Kidney (tissue), 14 donors: Measurements from ENCODE around the gene CFAP251. TPM values are rescaled to one million over a fixed set of nuclear protein-coding genes. Genes with fewer than 3 reads are reported as not detected.

ENCODE experiments used
- DNase-seq, 5 donors: peaks; one replicate each; pipeline ENCODE4 v3.0.0-alpha.2; 2013 to 2020
- FAIRE-seq: peaks from 2 replicates; lab custom pipeline; 2012; peaks lifted over from hg19 to GRCh38; lab: Jason Lieb, UNC
- H3K27ac ChIP-seq, 2 donors: one replicate each; pipeline ENCODE4 v1.7.0; 2013; ENCODE audit warnings: low read depth in 2 of 2, low read length in 2 of 2, inconsistent platforms in 1 of 2
- H3K27me3 ChIP-seq: one replicate; pipeline ENCODE4 v1.7.1; 2013; ENCODE audit warnings: low read length, inconsistent platforms; ENCODE audit not compliant: control insufficient read depth, insufficient read depth
- H3K36me3 ChIP-seq, 3 donors: one replicate each; pipeline versions ENCODE4 v1.7.0 to v1.7.1; 2013; ENCODE audit warnings: low read length in 3 of 3, control low read depth in 1 of 3, inconsistent platforms in 1 of 3; ENCODE audit not compliant: insufficient read depth in 3 of 3, control insufficient read depth in 2 of 3
- H3K4me1 ChIP-seq, 3 donors: one replicate each; pipeline versions ENCODE4 v1.7.0 to v1.7.1; 2013; ENCODE audit warnings: low read length in 3 of 3, inconsistent platforms in 1 of 3, low read depth in 1 of 3; ENCODE audit not compliant: control insufficient read depth in 2 of 3, insufficient read depth in 2 of 3
- H3K4me3 ChIP-seq, 3 donors: one replicate each; pipeline versions ENCODE4 v1.7.0 to v1.8.1; 2013; ENCODE audit warnings: low read length in 3 of 3, control low read depth in 1 of 3, inconsistent platforms in 1 of 3
- H3K9ac ChIP-seq, 3 donors: one replicate each; pipeline versions ENCODE4 v1.7.0 to v1.7.1; 2013; ENCODE audit warnings: low read length in 3 of 3, control low read depth in 1 of 3, inconsistent platforms in 1 of 3
- H3K9me3 ChIP-seq, 3 donors: one replicate each; pipeline versions ENCODE4 v1.7.0 to v1.7.1; 2013; ENCODE audit warnings: low read length in 3 of 3, control low read depth in 1 of 3, inconsistent platforms in 1 of 3; ENCODE audit not compliant: control insufficient read depth in 2 of 3, insufficient read depth in 1 of 3
- intact Hi-C: fragments of 100-400 bp; cut with DNase I; formaldehyde crosslinking; loops from one replicate; pipeline ENCODE4 v1.11.1; 2022
- polyA plus RNA-seq: library from polyadenylated mRNA; stranded (reverse); fragments of 350-450 nt; fragmentation: Illumina TruSeq; extraction: RNeasy Lipid Tissue Mini Kit (QIAGEN cat#74804); gene quantifications from one replicate; pipeline ENCODE4 v1.2.3, GENCODE V29; 2014; ENCODE audit warnings: low read depth, low replicate concordance; ENCODE audit not compliant: insufficient read depth
- total RNA-seq: library from RNA; stranded (reverse); fragmentation: NEBNext Ultra II Directional; extraction: Animal tissue kit (Norgen Biotek cat#: 25700); gene quantifications from one replicate; pipeline ENCODE4 v1.2.1, GENCODE V29; 2021
- TF ChIP-seq, protein P1 (sequence below): IDR thresholded peaks from 3 replicates; pipeline ENCODE4 v1.5.1; 2012; ENCODE audit warnings: mild to moderate bottlenecking, moderate library complexity, borderline replicate concordance; ENCODE audit not compliant: insufficient read depth; ENCODE audit errors: extremely low read depth
- donor health status: control.
- donor health status: control.
- donor health status: control.
- donor health status: control.
- donor health status: control.
- donor health status: DM: yes; HTN: yes; CAD: no.
- donor health status: Normal renal cell carcinoma (clear cell type).

The CFAP251 gene
- total and polyA plus RNA-seq, 2 donors from 2014 or later = 2.9 to 10.8 TPM

DNA sequence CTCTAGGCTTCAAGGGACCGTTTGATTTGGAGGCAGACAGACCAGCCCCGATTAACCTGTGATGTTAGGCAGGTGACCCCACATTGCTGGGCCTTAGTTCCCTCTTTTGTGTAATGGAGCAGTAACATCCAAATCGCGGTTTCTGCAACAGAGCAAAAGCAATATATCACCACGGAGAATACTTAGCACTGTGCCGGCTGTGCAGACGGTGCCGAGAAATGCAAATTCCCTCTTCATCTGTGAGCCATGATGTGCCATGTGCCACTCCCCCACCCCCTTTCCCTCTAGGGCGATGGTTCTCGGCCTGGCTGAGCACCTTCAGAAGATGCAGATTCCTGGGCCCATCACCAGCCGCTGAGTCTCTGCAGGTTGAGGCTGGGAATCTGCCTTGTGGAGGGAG lies 114.2 kb downstream of the CFAP251 start:
- intact Hi-C loops = no loop called here
- H3K9ac ChIP-seq = no peak overlapping the region
- H3K27me3 ChIP-seq = no peaks in the 10 kb centered on the region
- DNase-seq (no peak), FAIRE-seq (no peak)
- H3K9me3 ChIP-seq = no peaks in the 10 kb centered on the region
- no peaks in the 10 kb centered on the region for H3K36me3 ChIP-seq
- H3K4me3 ChIP-seq = no peak overlapping the region
- TF ChIP-seq, protein P1, sequence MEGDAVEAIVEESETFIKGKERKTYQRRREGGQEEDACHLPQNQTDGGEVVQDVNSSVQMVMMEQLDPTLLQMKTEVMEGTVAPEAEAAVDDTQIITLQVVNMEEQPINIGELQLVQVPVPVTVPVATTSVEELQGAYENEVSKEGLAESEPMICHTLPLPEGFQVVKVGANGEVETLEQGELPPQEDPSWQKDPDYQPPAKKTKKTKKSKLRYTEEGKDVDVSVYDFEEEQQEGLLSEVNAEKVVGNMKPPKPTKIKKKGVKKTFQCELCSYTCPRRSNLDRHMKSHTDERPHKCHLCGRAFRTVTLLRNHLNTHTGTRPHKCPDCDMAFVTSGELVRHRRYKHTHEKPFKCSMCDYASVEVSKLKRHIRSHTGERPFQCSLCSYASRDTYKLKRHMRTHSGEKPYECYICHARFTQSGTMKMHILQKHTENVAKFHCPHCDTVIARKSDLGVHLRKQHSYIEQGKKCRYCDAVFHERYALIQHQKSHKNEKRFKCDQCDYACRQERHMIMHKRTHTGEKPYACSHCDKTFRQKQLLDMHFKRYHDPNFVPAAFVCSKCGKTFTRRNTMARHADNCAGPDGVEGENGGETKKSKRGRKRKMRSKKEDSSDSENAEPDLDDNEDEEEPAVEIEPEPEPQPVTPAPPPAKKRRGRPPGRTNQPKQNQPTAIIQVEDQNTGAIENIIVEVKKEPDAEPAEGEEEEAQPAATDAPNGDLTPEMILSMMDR = no peak
- peaks cover 0 to 33% (median 25%) of the 10 kb centered on the region in 3 donors for H3K4me1 ChIP-seq
- no peak overlapping the region for H3K27ac ChIP-seq

DNA sequence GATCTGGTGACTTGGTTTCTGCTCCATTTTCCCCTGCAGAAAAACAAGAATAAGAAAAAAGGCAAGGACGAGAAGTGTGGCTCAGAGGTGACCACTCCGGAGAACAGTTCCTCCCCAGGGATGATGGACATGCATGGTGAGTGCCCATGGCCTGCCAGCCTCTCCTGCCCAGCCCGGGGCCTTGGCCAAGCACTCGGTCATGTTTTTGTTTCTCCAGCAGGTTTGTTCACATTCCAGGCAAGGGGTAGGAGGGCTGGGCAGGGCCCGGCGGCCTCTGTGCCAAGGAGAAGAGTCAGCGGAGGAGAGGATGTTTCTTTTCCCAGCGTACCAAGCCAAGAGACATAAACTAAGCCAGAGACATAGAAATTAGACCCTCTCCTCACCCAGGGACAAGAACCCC lies 116.9 kb downstream of the CFAP251 start:
- TF ChIP-seq, protein P1 = no peak
- DNase-seq (peak in 2 of 5 donors; percentile 47 to 92), FAIRE-seq (no peak)
- no peak overlapping the region for H3K4me3 ChIP-seq
- peaks cover 0 to 16% (median 11%) of the 10 kb centered on the region in 3 donors for H3K4me1 ChIP-seq
- no peaks in the 10 kb centered on the region for H3K27me3 ChIP-seq
- no peak overlapping the region for H3K9ac ChIP-seq
- intact Hi-C loops = no loop called here
- H3K9me3 ChIP-seq = no peaks in the 10 kb centered on the region
- peaks cover 0 to 3% (median 2%) of the 10 kb centered on the region in 3 donors for H3K36me3 ChIP-seq
- peak overlapping the region; percentile 71 to 82 for H3K27ac ChIP-seq

DNA sequence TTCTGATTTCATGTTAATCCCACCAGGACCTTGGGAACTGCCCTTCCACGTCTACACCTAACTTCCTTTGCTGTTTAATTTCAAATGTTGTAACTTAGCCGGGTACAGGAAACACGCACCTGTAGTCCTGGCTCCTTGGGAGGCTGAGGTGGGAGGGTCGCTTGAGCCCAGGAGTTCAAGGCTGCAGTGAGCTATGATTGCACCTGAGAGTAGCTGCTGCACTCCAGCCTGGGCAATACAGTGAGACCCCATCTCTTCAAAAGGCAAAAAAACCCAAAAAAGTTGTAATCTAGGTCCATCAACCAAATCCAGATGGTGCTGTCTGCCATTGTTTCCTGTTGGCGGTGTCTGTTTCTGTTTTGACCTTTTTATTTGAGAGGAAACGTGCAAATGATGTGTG lies 117.8 kb downstream of the CFAP251 start:
- Histone ChIP-seq H3K9ac (no peak overlapping the region), H3K36me3 (peaks cover 0 to 3% (median 2%) of the 10 kb centered on the region in 3 donors), H3K27ac (no peak overlapping the region), H3K27me3 (no peaks in the 10 kb centered on the region), H3K9me3 (no peaks in the 10 kb centered on the region), H3K4me1 (peaks cover 0 to 14% (median 12%) of the 10 kb centered on the region in 3 donors), H3K4me3 (no peak overlapping the region)
- intact Hi-C loops = no loop called here
- TF ChIP-seq, protein P1 = no peak
- DNase-seq = no peak
- FAIRE-seq = no peak
